DMS79 treated with DMSO at 0.1 percent for 48 hours (cell line): Measurements from ENCODE around the gene GLT1D1.

Experiments
- DNase-seq: peaks from one replicate; lab custom pipeline; 2025; lab: John Stamatoyannopoulos, UW

Gene GLT1D1

GRCh38 chr12:128914908-128915563, 61.8 kb downstream of the GLT1D1 start:
- no peak for DNase-seq

- DNase-seq: no peak
Observed at GRCh38 chr12:128916425-128916824, 63.1 kb downstream of the GLT1D1 start.

GRCh38 chr12:128918481-128919260, 65.4 kb downstream of the GLT1D1 start:
- no peak for DNase-seq

- no peak for DNase-seq
Observed at GRCh38 chr12:128920468-128920867, 67.2 kb downstream of the GLT1D1 start.

- no peak for DNase-seq
Observed at GRCh38 chr12:128928361-128928760, 75.1 kb downstream of the GLT1D1 start.

GRCh38 chr12:128929057-128929456, 75.8 kb downstream of the GLT1D1 start:
- DNase-seq: no peak

- no peak for DNase-seq
Observed at GRCh38 chr12:128930606-128931005, 77.3 kb downstream of the GLT1D1 start.

GRCh38 chr12:128932521-128932920, 79.2 kb downstream of the GLT1D1 start:
- DNase-seq: no peak

GRCh38 chr12:128933039-128933438, 79.8 kb downstream of the GLT1D1 start:
- DNase-seq: no peak

- no peak for DNase-seq
Observed at GRCh38 chr12:128933926-128934325, 80.6 kb downstream of the GLT1D1 start.

- no peak for DNase-seq
Observed at GRCh38 chr12:128938886-128939285, 85.6 kb downstream of the GLT1D1 start.

- DNase-seq: no peak
Observed at GRCh38 chr12:128940090-128940888, 87.0 kb downstream of the GLT1D1 start.

- DNase-seq: no peak
Observed at GRCh38 chr12:128940974-128941373, 87.7 kb downstream of the GLT1D1 start.

- DNase-seq: peak; percentile 24
Observed at GRCh38 chr12:128942960-128943477, 89.7 kb downstream of the GLT1D1 start.

- no peak for DNase-seq
Observed at GRCh38 chr12:128944956-128945355, 91.7 kb downstream of the GLT1D1 start.

- no peak for DNase-seq
Observed at GRCh38 chr12:128947209-128947608, 93.9 kb downstream of the GLT1D1 start.

- DNase-seq: no peak
Observed at GRCh38 chr12:128949086-128949485, 95.8 kb downstream of the GLT1D1 start.

GRCh38 chr12:128951448-128951847, 98.2 kb downstream of the GLT1D1 start:
- DNase-seq: no peak

GRCh38 chr12:128956755-128957154, 103.5 kb downstream of the GLT1D1 start:
- DNase-seq: no peak

GRCh38 chr12:128959901-128960300, 106.6 kb downstream of the GLT1D1 start:
- peak; percentile 83 for DNase-seq

GRCh38 chr12:128961308-128961902, 108.1 kb downstream of the GLT1D1 start:
- DNase-seq: no peak

- no peak for DNase-seq
Observed at GRCh38 chr12:128961957-128962356, 108.7 kb downstream of the GLT1D1 start.
